Stimulated activated CD4-positive, alpha-beta T cell treated with anti-CD3 and anti-CD28 coated beads, Interleukin-15, amount 100 ng/mL, for 48 hours (primary cell): Measurements from ENCODE around the gene TMTC3.
A peak's percentile ranks its signal among the peaks of the same experiment; 100 is the strongest.
"Not testable (repeated sequence)": the region's sequence is repeated elsewhere in the genome, so short reads cannot be mapped to it uniquely, and the experiment has no call there.

Source experiments
- DNase-seq, 2 donors: peaks; one replicate each; pipeline ENCODE4 v3.0.0-alpha.2; 2020; ENCODE audit warnings: low read depth in 2 of 2

TMTC3 gene

GRCh38 chr12:88141774-88142609, at the start of gene TMTC3, which contains the start of gene CEP290:
Gene TMTC3, plus strand, starts transcription at chr12:88142307. Its CDS starts 6,009 bp downstream, at chr12:88148316.
Gene CEP290, minus strand, starts transcription at chr12:88142088. Its CDS starts 781 bp downstream, at chr12:88141307.
- DNase-seq: peak; percentile 86 to 88

DNA sequence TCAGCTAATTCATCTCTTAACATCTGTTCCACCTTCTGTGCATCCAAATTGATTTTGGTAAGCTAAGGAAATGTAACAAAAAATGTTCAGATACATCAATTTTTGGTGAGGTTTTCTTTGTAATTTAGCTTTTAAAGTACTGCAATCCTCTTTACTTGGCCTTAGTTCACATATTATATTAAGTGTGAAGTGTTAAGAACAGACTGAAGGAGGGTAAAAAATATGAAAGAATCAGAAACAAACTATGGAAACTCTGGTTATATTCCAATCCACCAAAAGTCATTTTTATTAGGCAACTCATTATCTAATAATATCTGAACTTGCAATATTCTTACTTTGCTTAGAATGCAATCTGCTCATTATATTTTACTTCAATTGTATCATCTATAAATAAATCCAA, 49.3 kb upstream of the TMTC3 start:
- DNase-seq: no peak

DNA sequence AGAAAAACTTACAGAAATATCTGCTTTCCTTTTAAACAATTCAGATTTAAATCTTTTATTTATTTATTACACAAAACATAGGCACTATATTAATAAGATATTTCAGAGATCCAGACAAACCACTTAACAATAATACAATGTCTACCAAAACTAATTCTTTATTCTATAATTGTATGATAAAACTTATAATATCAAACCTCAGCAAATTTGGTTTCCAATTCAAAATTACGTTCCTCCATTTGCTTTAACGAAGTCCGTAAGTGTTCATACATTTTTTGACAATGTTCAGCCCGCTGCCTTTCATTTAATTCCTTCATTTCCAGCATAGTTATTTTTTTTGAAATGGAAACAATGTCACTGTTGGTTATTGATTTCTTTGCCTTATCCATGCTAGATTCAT, 48.5 kb upstream of the TMTC3 start:
- no peak for DNase-seq

- DNase-seq: no peak
Observed at GRCh38 chr12:88108021-88108420, 34.1 kb upstream of the TMTC3 start.

GRCh38 chr12:88111074-88111652, 30.9 kb upstream of the TMTC3 start:
- no peak for DNase-seq

- no peak for DNase-seq
Observed at GRCh38 chr12:88113871-88114270, 28.2 kb upstream of the TMTC3 start.

- DNase-seq: no peak
Observed at GRCh38 chr12:88122666-88123065, 19.4 kb upstream of the TMTC3 start.

- DNase-seq: no peak
Observed at GRCh38 chr12:88127099-88127498, 15.0 kb upstream of the TMTC3 start.

DNA sequence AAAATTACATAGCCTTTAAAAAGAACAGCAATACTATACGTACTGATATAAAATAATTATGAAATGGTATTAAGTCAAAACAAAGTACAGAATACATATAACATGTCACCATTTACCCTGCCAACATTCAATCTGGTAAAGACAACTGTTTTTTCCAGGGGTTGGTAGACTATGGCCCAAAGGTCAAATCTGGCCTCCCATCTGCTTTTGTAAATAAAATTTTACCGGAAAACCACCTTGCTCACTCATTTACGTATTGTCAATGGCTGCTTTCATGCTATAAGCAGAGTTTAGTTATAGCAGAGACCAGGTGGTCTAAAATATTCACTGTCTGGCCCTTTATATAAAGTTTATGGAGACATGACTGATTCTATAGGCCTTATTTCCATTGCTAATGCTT, 14.3 kb upstream of the TMTC3 start:
- no peak for DNase-seq

DNA sequence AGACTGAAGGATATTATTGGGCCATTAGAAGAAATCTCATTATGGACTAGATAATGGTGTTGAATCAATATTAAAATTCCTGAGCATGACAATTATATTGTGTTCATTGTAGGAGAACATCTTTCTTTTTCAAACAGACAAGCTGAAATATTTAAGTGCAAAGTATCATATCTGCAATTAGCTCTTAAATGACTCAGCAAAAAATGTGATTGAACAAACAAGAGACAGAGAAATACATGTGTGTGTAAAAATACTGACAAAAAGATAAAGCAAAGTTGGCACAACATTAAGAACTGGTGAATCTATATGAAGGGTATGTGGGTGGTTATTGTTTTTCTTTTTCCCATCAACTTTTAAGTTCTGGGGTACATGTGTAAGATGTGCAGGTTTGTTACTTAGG, 9.7 kb upstream of the TMTC3 start:
- no peak for DNase-seq

- DNase-seq: not testable (repeated sequence)
Observed at GRCh38 chr12:88133181-88133580, 8.9 kb upstream of the TMTC3 start.

DNA sequence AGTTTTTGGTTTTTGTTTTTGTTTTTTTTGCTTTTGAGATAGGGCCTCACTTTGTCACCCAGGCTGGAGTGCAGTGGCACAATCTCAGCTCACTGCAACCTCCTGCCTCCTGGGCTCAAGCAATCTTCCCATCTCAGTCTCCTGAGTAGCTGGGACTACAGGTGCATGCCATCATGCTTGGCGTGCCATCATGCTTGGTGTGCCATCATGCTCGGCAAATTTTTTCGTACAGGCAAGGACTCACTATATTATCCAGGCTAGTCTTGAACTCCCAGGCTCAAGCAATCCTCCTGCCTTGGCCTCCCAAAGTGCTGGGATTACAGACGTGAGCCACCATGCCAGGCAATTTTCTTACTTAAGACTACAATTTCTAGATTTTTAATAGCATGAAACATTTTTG, 2.4 kb upstream of the TMTC3 start:
- not testable (repeated sequence) for DNase-seq

GRCh38 chr12:88141425-88141773, 708 bp upstream of the TMTC3 start:
- no peak for DNase-seq

GRCh38 chr12:88142610-88142991, 494 bp downstream of the TMTC3 start:
- DNase-seq: peak in 1 of 2 donors; percentile 6

DNA sequence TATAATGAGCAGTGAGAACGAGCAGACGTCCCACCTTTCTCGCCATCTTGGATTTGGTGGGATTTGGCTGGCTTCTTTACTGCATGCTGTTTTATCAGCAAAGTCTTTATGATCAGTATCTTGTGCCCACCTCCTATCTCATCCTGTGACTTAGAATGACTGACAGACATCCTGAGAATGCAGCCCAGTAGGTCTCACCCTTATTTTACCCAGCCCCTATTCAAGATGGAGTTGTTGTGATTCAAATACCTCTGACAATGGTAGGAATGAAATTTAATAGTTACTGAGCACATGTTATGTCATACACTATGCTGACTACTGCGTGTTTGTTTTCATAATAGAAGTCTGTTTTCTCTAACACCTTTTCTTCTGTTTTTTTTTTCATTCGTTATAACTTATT, 1.9 kb downstream of the TMTC3 start:
- DNase-seq: no peak

DNA sequence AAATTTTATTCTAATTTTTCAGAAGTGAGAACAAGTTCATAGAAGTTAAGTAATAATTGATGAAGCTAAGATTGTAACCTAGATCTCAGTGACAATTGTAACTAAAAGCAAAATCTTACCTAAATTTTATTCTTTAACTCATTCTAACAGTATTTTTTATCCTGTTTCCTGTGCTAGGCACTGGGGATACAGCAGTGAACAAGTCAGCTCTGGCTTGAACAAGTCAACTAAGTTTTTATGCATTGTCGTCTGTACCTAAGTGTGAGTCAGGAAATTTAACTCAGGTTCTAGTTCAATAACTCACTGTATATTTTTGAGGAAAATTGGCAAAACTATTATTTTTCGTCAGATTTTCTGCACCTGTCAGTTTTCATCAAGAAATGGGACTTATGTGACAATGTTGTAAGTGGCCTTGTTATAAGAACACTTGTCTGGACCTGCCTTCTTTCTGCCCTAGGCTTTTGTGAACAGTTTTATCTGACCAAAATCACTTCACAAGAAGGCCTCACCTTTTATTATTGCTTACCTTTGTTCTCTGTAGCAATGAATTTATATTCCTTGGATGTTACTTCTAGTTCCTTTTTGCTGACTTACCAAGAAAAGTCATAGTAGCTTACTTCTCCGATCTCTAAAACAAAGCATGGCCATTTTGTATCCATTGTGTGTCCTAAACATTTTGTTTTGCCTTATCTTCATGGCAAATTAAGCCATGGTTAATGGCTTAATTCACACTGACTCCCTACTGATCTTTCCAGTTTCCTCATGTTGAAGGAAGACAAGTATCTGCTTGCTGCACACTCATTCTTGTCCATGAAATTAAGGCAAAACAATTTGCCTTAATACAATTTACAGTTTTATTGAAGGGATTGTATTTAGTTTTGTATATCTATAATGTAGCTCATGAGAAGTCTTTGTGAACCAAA, 2.7 kb downstream of the TMTC3 start:
- no peak for DNase-seq

GRCh38 chr12:88145567-88146505, 3.7 kb downstream of the TMTC3 start:
- no peak for DNase-seq

DNA sequence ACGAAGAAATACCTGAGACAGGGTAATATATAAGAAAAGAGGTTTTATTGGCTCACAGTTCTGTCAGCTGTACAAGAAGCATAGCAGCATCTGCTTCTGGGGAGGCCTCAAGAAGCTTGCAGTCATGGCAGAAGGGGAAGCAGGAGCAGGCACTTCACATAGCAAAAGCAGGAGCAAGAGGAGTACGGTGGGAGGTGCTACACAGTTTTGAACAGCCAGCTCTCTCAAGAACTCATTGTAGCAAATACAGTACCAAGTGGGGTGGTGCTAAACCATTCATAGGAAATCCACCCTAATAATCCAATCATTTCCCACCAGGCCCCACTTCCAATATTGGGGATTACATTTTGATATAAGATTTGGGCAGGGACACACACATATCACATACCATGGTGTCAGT, 8.0 kb downstream of the TMTC3 start:
- no peak for DNase-seq

DNA sequence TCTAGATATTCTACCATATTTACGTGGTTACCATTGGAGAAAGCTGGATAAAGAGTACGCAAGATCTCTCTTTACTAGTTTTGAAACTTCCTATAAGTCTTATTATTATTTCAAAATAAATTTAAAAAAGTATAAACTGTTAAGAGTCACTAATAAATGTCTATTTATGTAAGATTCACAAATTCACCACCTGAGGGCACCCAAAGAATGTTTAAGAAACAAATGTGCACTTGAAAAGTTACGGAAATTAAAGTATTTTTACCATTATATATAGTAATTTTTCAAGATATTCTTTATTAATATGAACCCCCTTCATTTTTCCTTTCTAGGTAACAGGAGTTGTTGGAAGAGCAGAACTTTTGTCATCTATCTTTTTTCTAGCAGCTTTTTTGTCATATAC, 11.9 kb downstream of the TMTC3 start:
- no peak for DNase-seq

DNA sequence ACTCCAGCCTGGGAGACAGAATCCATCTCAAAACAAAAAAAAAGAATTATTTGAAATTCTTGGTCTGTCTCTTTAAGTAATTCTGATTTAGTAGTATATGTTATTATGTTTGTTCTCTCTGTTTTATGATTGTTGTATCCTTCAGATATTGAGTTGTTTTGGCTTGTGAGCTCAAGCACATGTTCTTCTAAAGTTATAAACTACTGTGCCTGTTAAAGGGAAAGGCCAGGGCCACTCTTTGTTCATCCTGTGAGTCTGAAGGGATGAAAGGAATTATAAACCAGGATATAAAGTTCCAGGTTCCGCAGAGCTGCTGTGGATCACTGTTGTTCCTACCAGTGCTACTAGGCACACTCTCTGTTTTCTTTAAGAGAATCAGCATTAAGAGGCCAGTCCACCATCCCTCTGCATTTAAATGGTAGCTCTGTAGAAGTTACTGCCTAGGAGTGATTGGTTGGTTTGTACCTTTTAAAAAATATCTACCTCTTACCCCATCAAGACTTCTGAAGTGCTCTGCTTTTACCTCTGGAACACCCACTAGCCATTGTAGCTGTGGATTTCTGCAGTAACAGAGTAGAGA, 14.1 kb downstream of the TMTC3 start:
- no peak for DNase-seq

- no peak for DNase-seq
Observed at GRCh38 chr12:88163371-88163770, 21.3 kb downstream of the TMTC3 start.
